ENCODE measurements around the gene PARS2. TPM values are rescaled to one million over a fixed set of nuclear protein-coding genes. Genes with fewer than 3 reads are reported as not detected.

PARS2 gene
- total RNA-seq, 1 donor, result 5.6 TPM

- no peak for TF ChIP-seq CTCF (IDR thresholded peaks at IDR 0.05; ENCODE audit: insufficient read depth, low read depth, low read length)
- DNase-seq (ENCODE audit: low read depth), result no peak
These were observed 55.9 kb downstream of the PARS2 start for GRCh38 chr1:54708385-54708784.

More at GRCh38 chr1:54708385-54708784, 55.9 kb downstream of the PARS2 start:
- no peak overlapping the region for H3K4me3 ChIP-seq (ENCODE audit: low read depth, low read length)

Other genes starting within 250 kb of the PARS2 start
- 1.3 and 2.2 TPM in 2 replicates for gene ACOT11, start 216.3 kb downstream of the PARS2 start, total RNA-seq
- not detected in 2 replicates for gene FAM151A, start 141.0 kb downstream of the PARS2 start, total RNA-seq
- gene MROH7, start 122.7 kb downstream of the PARS2 start, total RNA-seq, result under 0.01 TPM in 1 of 2 replicates, not detected in the other
- 19.3 and 22.9 TPM in 2 replicates for gene TTC4, start 48.7 kb downstream of the PARS2 start, total RNA-seq
- not detected in 2 replicates for gene TTC22, start 36.8 kb upstream of the PARS2 start, total RNA-seq
- gene DHCR24, start 122.7 kb upstream of the PARS2 start, total RNA-seq, result 186 and 297 TPM in 2 replicates
- not detected in 2 replicates for gene TMEM61, start 216.1 kb upstream of the PARS2 start, total RNA-seq
- gene BSND, start 234.4 kb upstream of the PARS2 start, total RNA-seq, result not detected in 2 replicates

All from fibroblast of villous mesenchyme (primary cell).